Right lobe of liver (tissue), 4 donors: ENCODE results near the gene HOXC4.

ENCODE experiments used
- CTCF ChIP-seq, 4 donors: fragments of 200-600 bp in 3 of 4; fragments of 450-650 bp in 1 of 4; IDR thresholded peaks; one replicate each; pipeline versions ENCODE4 v1.5.1 to v1.8.0; 2016 to 2022; ENCODE audit warnings: antibody characterized with exemption in 4 of 4, mild to moderate bottlenecking in 2 of 4
- POLR2A ChIP-seq: fragments of 450-650 bp; IDR thresholded peaks from one replicate; pipeline ENCODE4 v1.6.1; 2017; ENCODE audit warnings: antibody characterized with exemption, mild to moderate bottlenecking
- donor health status: DM: no; HTN: no; CAD: no.
- donor health status: DM: no; HTN: no; CAD: no.
- donor health status: DM: no; HTN: yes; CAD: no.

- TF ChIP-seq CTCF (IDR thresholded peaks at IDR 0.05) = no peak
- TF ChIP-seq POLR2A = no peak
Observed at GRCh38 chr12:54074308-54074707, 20.7 kb downstream of the HOXC4 start.
